HG03571 (cell line): ENCODE data around the gene DGAT2.
"Not testable (repeated sequence)": the region's sequence is repeated elsewhere in the genome, so short reads cannot be mapped to it uniquely, and the experiment has no call there.

ENCODE experiments used
- ATAC-seq: cut with Tn5 transposase; IDR thresholded peaks from one replicate; pipeline ENCODE4 v1.9.1; 2021; ENCODE audit not compliant: unreplicated experiment

The DGAT2 gene

DNA sequence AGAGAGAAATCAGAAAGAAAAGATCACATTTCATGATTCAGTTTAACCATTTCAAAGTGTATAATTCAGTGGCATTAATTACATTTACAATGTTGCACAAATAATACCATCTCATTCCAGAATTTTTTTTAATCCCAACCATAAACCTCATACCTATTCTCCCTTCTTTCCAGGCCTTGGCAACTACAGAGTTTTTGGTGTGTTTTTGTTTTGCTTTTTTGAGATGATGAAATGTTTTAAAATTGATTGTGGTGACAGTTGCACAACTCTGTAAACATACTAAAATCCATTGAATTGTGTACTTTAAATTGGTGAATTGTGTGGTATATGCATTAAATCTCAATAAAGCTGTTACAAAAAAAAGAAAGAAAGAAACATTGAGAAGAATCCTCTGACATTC lies 13.6 kb upstream of the DGAT2 start:
- not testable (repeated sequence) for ATAC-seq

- ATAC-seq = no peak
These were observed 10.9 kb upstream of the DGAT2 start for GRCh38 chr11:75757651-75758050.

- no peak for ATAC-seq
These were observed 8.7 kb upstream of the DGAT2 start for GRCh38 chr11:75759832-75760231.

- no peak for ATAC-seq
These were observed 8.3 kb upstream of the DGAT2 start for GRCh38 chr11:75760243-75760642.

- ATAC-seq = no peak
These were observed 7.7 kb upstream of the DGAT2 start for GRCh38 chr11:75760710-75761493.

DNA sequence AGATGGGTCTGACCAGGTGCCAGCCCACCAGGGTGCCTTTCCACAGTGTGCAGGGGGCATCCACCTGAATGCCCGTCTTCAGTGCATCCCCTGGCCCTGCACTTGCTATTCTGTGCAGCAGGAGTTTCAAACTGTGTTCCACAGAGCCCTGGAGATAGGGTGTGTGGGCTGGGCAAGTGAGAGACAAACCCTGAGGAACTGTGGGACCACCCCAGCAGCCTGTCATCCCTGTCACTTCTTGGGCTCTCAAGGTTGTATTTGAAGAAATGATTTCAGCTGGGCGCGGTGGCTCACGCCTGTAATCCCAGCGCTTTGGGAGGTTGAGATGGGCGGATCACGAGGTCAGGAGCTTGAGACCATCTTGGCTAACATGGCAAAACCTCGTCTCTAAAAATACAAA lies 6.4 kb upstream of the DGAT2 start:
- no peak for ATAC-seq

DNA sequence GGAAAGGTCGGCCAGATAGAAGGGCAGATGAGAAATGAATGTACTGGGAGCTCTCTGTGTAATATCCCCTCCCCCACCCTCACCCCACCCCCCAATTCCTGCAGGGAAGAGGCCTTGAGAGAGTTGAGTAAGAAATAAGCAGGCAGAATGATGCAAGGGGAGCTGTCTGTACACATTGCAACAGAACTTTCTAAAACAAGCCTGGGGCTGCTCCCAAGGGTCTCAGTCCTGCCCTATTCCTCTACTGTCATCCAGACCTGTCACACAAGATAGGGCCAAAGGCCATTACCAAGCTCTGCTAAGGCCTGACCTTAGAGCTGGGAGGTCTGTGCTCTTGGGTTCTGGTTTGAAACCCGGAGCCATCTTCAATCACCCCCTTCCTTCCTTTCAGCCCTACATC lies 5.7 kb upstream of the DGAT2 start:
- ATAC-seq = no peak

DNA sequence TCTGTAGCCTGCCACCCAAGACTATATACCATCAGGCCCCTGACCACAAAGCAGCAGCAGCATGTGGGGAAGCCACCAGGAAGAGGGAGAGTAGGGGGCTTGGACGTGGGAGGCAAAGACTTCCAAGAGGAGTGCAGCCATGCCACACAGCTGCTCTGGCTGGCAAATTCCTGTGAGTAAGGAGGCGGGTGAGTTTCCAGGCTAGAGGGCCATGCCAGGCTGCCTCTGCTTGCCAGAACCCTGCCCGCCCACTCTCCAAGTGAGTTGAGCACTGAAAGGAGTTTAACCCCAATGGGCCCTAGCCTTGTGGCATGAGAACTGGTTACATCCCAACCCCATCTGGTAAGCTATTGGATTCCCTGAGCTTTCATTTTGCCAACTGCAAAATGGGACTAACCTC lies 4.7 kb upstream of the DGAT2 start:
- ATAC-seq = no peak

DNA sequence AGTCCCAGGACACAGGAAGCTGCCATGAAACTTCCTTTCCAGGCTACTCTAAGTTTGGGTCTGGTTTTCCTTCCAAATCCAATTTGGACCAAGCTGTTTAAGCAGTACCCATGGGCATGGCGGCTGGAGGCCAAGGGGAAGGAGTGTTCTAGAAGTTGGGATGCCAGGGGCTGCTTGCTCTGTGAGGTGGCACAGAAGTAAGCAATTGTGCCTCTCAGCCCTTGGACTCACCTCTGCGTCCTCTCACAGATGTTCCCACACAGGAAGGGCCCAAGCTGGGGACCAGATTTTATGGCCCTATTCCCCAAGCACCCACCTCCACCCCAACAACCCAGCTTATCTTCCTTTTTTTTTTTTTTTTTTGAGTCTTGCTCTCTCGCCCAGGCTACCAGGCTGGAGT lies 3.5 kb upstream of the DGAT2 start:
- no peak for ATAC-seq

- no peak for ATAC-seq
These were observed 1.9 kb upstream of the DGAT2 start for GRCh38 chr11:75766443-75767227.

GRCh38 chr11:75767228-75767572 lies 1.4 kb upstream of the DGAT2 start:
- no peak for ATAC-seq

- no peak for ATAC-seq
These were observed 826 bp upstream of the DGAT2 start for GRCh38 chr11:75767793-75768111.

DNA sequence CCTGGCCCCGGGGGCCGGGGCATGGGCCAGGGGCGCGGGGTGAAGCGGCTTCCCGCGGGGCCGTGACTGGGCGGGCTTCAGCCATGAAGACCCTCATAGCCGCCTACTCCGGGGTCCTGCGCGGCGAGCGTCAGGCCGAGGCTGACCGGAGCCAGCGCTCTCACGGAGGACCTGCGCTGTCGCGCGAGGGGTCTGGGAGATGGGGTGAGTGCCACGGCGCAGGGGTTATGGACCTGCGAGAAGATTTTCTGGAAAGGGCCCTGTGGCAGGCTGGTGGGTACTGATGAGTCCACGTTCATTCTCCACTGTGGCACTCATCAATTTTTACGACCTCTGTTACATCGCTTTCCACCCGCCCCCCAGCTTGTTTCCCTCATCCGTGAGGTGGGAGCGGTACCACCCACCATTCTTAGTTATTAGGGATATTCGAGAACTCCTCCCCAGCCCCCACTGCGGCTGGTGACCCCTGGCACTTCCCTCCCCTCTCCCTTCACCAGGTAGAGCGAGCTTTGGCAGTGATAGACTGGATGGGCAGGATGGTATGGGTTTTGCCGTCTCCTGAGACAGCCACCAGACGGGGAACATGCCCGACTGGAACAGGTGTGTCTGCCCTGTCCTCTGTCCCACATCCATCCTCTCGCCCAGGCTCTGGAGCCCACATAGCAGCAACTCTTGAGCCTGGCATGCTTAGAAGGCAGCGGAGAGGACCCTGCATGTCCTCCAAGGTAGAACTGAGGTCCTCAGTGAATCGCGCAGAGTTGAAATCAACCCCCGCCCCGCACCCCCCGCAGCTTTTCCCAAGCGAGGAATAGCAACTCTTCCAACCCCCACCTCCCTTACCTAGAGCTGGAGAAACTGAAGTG lies 562 bp downstream of the DGAT2 start:
- no peak for ATAC-seq

GRCh38 chr11:75770102-75770501 lies 1.5 kb downstream of the DGAT2 start:
- ATAC-seq = no peak

- ATAC-seq = no peak
These were observed 3.2 kb downstream of the DGAT2 start for GRCh38 chr11:75771646-75772410.

DNA sequence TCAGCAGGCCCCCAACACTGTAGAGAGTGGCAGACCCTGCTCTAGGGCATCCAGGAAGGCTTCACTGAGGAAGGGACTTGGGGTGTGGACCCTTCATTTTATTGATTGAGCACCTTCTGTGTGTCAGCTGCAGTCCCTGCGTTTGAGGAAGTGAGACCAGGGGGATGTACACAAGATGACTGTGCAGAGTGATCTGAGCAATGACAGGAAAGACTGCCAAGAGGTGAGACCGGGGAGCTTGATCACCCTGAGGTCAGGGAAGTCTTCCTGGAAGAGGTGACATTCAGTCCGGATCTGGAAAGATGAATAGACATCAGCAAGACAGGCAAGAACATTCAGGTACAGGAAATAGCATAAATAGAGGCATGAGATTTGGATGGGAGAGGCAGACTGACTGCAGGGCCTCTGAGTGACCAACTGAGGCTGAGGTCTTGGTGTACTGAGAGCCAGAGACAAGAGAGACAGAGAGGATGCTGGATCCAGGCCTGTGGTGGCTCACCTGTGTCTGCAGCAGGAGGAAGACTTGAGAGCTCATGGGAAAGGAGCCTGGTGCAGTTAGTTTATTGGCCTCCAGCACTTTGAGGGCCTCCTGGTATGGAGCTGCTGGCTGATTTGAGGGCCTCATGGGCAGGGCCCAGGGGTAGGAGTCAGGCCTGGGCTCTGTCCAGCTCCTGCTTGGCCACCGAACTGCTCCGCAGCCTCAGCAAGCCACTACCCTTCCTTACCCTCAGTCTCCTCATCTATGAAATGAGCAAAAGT lies 5.2 kb downstream of the DGAT2 start:
- ATAC-seq = peak; percentile 80

DNA sequence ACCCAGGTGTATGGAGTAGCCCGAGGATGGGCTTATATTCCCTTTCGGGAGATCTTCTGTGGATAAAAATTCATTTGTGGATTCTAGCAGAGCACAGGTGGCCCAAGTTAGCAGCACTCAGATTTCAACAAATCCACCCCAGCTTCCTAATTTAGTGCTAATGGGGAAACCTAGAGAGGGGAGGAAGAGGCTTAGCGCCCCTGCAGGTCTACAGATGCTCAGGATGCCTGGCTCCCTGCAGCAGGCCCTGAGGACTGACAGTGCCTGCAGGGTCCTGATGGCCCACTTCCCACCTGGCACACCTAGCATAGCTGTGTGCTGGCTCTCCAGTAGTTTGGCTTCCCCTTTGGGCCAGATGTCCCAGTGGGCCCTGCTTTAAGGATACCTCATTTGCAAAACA lies 6.5 kb downstream of the DGAT2 start:
- no peak for ATAC-seq

DNA sequence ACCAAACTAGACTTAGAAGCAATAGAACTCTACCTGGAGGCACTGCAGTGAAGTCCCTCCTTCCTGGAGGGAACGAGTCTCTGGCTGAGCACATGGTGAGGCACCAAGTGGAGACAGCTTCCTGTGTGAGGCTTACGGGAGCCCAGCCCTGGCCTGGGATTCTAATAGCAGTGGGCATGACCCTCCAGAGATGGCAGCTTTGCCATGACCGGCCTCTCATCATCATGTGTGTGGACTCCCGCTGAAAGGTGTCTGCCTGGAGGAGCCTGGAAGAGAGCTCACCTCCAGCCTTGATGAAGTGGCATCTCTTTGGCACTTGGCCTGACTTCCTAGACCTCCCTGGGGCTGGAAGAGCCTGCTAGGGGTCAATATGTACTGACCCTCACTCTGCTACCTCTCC lies 8.0 kb downstream of the DGAT2 start:
- ATAC-seq = no peak

DNA sequence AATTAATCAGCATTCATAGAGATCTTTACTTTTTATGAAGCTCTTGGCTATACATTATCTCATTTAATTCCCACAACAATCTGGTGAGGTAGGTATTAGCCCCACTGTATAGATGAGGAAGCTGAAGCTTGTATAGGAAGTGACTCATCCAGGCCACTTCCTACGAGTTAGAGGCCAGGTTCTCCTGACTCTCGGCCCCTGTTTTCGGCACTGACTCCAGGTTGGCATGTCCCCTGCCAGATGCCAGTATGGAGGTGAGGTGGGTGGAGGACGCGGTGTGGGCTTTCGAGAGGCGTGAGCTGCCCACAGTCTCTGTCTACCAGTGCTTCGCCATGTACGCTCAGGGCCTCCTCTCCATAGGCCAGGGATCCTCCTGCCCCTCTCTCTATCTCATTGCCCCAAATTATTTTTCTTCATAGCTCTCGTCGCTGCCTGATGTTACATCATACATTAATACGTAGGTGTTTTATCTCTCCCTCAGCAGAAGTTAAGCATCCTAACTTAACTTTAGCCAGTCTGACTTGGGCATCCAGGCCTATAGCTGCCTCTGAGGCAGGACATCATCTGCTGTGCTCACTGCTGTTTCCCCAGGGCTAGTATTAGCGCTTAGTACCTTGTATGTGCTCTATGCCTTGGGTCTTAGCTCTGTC lies 9.0 kb downstream of the DGAT2 start:
- no peak for ATAC-seq

DNA sequence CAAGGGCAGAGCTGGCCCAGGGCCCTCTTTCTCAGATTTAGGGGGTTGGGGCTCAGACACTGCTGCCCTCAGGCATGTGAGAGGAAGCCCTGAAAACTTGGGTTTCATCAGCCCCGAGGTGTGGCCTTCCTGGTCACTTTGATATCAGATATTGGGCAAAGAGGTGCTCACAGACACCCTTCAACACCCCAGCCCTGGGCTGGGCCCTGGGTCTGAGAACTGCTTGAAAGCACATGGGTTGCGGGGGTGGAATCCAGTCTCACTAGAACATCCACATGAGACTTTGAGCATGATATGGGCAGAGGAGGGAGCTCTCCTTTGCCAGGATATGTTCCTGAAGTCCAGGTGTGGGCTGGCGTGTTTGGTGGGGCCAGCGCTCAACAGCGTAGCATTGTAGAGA lies 10.4 kb downstream of the DGAT2 start:
- ATAC-seq = no peak
